ENCODE measurements around the gene HS6ST2. TPM values are rescaled to one million over a fixed set of nuclear protein-coding genes. Genes with fewer than 3 reads are reported as not detected.

The HS6ST2 gene
- total RNA-seq, 1 experiment from 2014 or later, result 7.4 TPM

- DNase-seq (no peak), ATAC-seq (no peak)
- Histone ChIP-seq H3K79me2 (ENCODE audit: low read length) (no peaks in the 10 kb centered on the region), H4K20me1 (ENCODE audit: low read length) (no peaks in the 10 kb centered on the region), H2AFZ (ENCODE audit: low read length) (no peak overlapping the region), H3K36me3 (ENCODE audit: low read depth, low read length) (no peaks in the 10 kb centered on the region), H3F3A (ENCODE audit: low read length, unreplicated experiment) (no peaks in the 10 kb centered on the region), H3K4me1 (ENCODE audit: insufficient read depth, low read length) (peaks cover 22% of the 10 kb centered on the region), H3K9ac (ENCODE audit: low read length) (no peak overlapping the region), H3K27me3 (ENCODE audit: low read length) (no peaks in the 10 kb centered on the region), H3K9me2 (replicated peaks; ENCODE audit: low read length) (no peaks in the 10 kb centered on the region), H3K27ac (ENCODE audit: low read length) (no peak overlapping the region), H3K9me3 (ENCODE audit: low read length) (no peaks in the 10 kb centered on the region), H3K4me2 (ENCODE audit: low read length) (no peak overlapping the region), H3K4me3 (ENCODE audit: low read length) (no peak overlapping the region)
- TF ChIP-seq EZH2phosphoT487 (IDR thresholded peaks at IDR 0.05; ENCODE audit: borderline replicate concordance, low read length) (no peak), CTCF (conservative IDR thresholded peaks at IDR 0.05; ENCODE audit: low read depth, low read length) (no peak), EZH2 (IDR thresholded peaks at IDR 0.05; ENCODE audit: low read length, unreplicated experiment) (no peak)
- CTCF ChIA-PET, result no interaction called here
- BruUV-seq (replicated peaks), result no TSS peak
- intact Hi-C loops (cut with micrococcal nuclease), result loop anchor here (5.0 kb wide), 2 partner anchors 69 to 136 kb away; no protein-coding TSS in a partner anchor
- POLR2A ChIA-PET (ENCODE audit: unreplicated experiment), result no interaction called here
Observed at GRCh38 chrX:132877954-132878536, 80.4 kb downstream of the HS6ST2 start.

- Histone ChIP-seq H3K9me3 (ENCODE audit: low read length) (no peaks in the 10 kb centered on the region), H3K27ac (ENCODE audit: low read length) (0 out of 2 replicates have a peak overlapping the region, but pooled peaks have one; percentile 54), H3K9me2 (replicated peaks; ENCODE audit: low read length) (no peaks in the 10 kb centered on the region), H3K79me2 (ENCODE audit: low read length) (no peaks in the 10 kb centered on the region), H3F3A (ENCODE audit: low read length, unreplicated experiment) (no peaks in the 10 kb centered on the region), H3K4me3 (ENCODE audit: low read length) (no peak overlapping the region), H3K4me1 (ENCODE audit: insufficient read depth, low read length) (peaks cover 22% of the 10 kb centered on the region), H4K20me1 (ENCODE audit: low read length) (no peaks in the 10 kb centered on the region), H3K4me2 (ENCODE audit: low read length) (peak overlapping the region; percentile 62; the same call in 1 of the 2 replicates), H3K36me3 (ENCODE audit: low read depth, low read length) (no peaks in the 10 kb centered on the region), H3K27me3 (ENCODE audit: low read length) (no peaks in the 10 kb centered on the region), H3K9ac (ENCODE audit: low read length) (no peak overlapping the region), H2AFZ (ENCODE audit: low read length) (no peak overlapping the region)
- ATAC-seq, result peak; percentile 57
- no TSS peak for BruUV-seq (replicated peaks)
- no peak for DNase-seq
- TF ChIP-seq CTCF (conservative IDR thresholded peaks at IDR 0.05; ENCODE audit: low read depth, low read length), result no peak
- no peak for TF ChIP-seq EZH2 (IDR thresholded peaks at IDR 0.05; ENCODE audit: low read length, unreplicated experiment)
- no peak for TF ChIP-seq EZH2phosphoT487 (IDR thresholded peaks at IDR 0.05; ENCODE audit: borderline replicate concordance, low read length)
- POLR2A ChIA-PET (ENCODE audit: unreplicated experiment), result no interaction called here
- CTCF ChIA-PET, result no interaction called here
- intact Hi-C loops (cut with micrococcal nuclease), result loop anchor here (5.0 kb wide), 2 partner anchors 71 to 134 kb away; no protein-coding TSS in a partner anchor
Observed at GRCh38 chrX:132876523-132877338, 81.7 kb downstream of the HS6ST2 start.
